Measurements from ENCODE around the gene PP2D1.
"Not testable (repeated sequence)": the region's sequence is repeated elsewhere in the genome, so short reads cannot be mapped to it uniquely, and the experiment has no call there.

PP2D1 gene

DNA sequence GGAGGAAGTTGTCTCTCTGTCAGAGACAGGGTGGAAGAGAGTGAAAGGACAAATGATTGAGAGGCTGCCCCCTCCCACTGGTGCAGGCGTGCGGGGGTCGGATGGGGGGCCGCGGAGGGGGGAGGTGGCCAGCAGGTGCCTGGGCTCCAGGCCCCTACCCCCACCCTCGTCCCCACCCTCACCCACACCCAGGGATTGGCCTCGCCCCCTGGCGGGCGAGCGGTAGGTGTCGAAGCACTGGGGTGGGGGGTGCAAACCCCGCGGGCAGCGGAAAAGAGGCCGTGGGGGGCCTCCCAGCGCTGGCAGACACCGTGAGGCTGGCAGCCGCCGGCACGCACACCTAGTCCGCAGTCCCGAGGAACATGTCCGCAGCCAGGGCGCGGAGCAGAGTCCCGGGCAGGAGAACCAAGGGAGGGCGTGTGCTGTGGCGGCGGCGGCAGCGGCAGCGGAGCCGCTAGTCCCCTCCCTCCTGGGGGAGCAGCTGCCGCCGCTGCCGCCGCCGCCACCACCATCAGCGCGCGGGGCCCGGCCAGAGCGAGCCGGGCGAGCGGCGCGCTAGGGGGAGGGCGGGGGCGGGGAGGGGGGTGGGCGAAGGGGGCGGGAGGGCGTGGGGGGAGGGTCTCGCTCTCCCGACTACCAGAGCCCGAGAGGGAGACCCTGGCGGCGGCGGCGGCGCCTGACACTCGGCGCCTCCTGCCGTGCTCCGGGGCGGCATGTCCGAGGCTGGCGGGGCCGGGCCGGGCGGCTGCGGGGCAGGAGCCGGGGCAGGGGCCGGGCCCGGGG lies 27.9 kb upstream of the PP2D1 start, which contains the start of gene KAT2B:
TSS of gene KAT2B (plus strand) at position 682 of the 783 bp plus-strand sequence. CDS start at position 714, 32 bp downstream.
- peak; percentile 61 for DNase-seq (ENCODE audit: low read depth)

DNA sequence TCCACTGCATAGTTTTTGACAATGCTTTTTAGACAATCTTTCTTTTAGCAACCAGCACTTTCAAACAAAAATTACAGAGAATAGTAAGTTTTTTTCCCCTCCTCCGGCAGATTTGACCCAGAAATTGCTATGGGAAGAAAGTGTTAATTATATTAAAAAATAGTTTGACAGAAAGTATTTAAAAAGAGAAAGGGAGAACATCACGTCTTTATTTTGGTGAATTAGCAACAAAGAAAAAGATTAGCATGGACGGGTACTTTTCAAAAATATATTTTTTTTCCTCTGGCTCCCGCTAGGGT lies 27.4 kb upstream of the PP2D1 start:
- no peak for DNase-seq (ENCODE audit: low read depth)

DNA sequence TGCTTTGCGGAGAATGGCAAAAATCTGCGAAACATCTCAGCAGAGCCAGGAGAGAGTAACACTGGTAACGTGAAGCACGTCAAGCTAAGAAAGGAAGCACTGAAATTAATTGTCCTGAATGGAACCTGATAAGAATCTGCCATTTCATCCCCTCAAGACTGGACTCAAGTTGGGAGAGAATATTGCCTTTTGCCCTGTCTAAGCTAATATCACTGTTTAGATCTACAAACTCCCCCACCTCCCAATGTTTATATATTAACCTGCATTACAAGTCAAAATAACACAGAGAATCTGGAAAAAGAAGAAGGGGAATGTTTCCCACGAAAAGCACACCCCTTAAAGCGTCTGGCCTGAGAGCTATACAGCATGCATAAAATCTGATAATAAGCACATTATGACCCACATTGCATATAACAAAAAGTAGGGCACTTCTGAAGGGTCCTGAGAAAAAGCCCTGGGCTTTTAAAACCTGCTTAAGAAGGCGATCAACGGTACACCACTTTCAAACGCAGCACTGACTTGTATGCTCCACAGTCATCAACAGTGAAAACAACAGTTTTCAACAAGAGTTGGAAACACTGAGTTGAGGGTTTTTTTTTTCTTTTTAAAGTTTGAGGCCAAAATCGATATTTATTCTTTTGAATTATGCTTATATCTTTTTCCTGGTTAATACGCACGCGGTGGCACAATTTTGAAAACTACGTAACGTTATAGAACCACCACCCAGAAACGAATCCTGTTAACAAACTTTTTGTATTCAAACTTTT lies 26.8 kb upstream of the PP2D1 start:
- DNase-seq (ENCODE audit: low read depth), result no peak

DNA sequence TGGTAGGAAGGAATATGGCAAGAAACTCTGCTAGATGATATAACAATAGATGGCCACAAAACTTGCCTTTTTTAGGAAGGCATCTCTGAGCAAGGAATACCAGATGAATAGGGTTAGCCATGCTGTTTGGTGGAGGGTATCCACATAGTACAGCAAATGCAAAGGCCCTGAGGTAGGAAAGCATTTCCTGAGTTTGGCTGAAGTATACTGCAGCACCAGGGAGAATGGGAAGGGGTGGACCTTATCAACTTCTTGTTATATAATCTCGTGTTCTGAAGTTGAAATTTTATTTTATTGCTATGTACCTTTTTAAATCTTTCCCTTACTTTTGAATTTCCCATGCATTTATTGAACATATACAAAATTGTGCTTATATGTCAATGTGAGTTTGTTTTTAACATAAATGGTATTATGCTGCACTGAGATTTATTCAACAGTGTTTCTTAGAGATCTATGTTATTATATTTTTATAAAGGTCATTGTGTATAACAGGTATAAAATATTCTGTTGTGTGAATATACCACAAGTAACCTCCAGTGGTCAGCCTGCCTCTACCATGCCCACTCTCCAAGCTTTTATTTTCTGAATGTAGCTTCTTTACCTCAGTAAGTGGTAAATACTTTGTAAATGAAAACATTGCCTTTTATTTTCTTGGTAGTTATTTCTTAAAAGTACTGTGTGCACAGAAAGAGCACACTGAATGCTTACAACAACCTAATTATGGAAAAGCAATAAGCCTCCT lies 25.4 kb upstream of the PP2D1 start:
- no peak for DNase-seq (ENCODE audit: low read depth)

DNA sequence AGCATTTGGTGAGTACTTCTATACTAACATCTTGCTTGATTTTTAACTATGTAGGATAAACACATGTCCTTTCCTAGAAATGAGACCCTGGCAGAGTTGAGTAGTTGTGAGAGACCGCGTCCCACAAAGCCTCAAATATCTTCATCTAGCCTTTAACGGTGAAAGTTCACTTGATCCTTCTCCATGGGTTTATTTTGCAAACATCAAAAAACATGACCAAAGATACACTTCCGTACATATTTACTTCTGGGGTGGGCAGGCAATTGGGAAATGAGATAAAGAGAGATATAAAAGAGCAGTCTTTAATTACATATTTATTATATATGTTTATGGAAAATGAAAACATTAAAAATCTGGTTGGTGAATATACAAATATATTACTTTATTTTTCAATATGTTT lies 23.0 kb upstream of the PP2D1 start:
- no peak for DNase-seq (ENCODE audit: low read depth)

DNA sequence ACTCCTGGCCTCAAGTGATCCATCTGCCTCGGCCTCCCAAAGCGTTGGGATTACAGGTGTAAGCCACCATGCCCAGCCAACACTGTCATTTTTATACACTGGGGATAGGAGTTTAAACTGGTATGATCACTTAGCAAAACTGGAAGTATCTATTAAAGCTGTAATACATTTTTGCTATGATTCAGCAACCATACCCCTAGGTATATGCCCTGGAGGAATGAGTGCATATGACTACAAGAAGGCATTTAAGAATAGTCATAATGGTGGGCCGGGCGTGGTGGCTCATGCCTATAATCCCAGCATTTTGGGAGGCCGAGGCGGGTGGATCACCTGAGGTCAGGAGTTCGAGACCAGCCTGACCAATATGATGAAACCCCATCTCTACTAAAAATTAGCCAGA lies 19.9 kb upstream of the PP2D1 start:
- not testable (repeated sequence) for DNase-seq (ENCODE audit: low read depth)

DNA sequence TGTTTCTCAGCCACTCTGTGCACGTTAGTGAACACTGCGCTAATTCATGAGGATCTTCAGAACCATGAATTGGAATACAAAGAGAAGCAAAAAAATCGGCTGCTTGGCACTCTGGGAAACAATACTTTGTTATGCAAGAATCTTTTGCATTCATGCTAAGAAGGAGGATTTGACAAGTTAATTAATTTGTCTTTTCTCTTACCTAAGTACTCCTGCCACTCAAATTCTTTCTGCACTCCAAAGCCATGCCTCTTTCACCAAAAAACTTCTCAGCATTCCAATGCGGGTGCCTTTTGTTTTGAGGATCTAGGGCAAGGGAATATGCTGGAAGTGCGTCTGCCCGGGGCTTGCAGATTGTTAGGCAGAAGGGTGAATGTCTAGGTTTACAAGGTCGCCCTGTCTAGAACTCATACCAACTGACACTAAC lies 16.9 kb upstream of the PP2D1 start:
- no peak for DNase-seq (ENCODE audit: low read depth)

DNA sequence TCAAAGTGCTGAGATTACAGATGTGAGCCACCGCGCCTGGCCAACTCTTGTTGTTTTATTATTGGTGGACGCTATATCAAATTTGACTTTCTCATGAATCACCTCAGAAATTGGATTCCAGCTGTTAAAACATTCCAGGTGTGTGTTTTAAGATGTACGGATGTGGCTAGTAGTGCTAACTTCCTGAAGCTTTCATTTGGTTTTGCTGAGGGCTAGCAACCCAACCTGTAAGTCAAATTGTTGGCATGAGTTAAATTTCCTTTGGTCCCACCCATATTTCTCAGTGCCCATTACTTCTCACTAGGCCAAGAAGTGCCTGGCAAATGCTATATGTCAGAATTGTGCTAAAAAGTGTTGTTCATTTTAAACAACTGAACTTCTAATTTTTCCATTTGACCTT lies 15.1 kb upstream of the PP2D1 start:
- DNase-seq (ENCODE audit: low read depth), result no peak

DNA sequence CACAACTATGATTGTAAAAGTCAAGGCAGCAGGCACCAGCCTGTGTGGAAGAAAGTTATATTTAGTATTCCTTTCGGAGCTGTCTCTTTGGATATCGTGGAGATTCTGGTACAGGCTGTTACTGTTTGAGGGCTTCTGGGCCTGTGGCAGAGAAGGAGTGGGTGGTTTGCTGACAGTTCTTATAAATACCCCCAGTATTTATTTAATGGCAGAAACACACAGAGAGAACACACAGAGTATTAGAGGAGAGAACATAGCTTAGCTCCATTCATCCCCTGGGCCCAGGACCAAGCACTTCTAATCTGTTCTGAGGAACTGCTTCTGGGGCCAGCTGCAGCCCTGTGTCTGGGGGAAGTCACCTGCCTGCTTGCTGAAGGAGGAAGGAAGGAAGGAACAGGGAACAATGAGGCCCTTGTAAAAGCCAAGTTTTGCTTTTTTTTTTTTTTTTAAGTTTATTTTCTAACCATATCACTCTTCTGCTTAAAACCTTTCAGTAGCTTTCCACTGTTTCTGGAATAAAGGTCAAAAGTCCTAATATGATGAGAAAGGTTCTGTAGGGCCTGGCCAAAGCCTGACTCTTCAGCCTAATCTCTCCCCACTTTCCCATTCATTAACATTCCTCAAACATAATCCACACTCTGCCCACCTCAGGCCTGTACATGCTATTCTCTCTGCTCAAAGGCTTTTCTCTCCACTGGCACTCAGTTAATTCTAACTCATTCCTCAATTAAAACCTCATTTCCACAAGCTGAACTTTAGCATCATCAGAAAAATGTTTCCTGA lies 11.8 kb upstream of the PP2D1 start:
- DNase-seq (ENCODE audit: low read depth), result no peak

DNA sequence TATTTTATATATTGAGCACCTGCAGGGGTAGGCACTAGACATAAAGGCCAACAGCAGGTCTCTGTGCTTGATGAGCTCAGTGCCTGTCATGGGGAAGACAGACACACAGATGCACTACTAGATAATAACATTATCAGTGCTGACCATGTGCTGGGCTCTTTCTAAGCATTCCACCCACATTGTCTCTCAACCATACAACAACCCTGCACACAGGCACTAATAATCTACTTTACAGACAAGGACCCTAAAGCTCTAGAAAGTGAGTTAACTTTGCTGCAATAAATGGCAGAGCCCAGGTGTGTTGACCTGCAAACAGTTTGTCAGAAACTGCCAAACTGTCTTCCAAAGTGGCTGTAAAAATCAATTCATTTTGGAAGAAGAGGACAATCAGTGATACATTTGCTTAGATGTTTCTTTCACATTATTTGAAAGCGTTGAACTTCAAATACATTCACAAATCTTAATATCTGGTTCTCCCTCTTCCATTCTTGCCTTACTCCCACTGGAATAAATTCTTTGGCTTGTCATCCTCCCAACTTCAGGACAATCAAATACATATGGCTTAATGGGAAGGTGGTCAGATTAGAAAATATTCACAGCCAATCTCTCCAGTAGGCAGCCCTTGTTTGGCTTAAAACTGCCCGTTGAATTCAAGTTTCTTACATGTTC lies 11.0 kb upstream of the PP2D1 start:
- DNase-seq (ENCODE audit: low read depth), result peak; percentile 63

DNA sequence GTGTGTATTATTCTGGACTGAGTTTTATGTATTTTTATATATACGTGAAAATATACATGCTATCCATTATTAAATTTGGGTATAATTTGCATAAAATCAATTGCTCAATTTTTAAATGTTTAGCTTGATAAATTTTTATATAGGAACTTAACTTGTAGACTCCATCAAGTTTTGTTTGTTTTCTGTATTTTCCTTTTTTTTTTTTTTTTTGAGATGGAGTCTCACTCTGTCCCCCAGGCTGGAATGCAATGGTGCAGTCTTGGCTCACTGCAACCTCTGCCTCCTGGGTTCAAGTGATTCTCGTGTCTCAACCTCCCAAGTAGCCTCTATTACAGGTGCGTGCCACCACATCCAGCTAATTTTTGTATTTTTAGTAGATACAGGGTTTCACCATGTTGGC lies 4.0 kb upstream of the PP2D1 start:
- DNase-seq (ENCODE audit: low read depth), result not testable (repeated sequence)

DNA sequence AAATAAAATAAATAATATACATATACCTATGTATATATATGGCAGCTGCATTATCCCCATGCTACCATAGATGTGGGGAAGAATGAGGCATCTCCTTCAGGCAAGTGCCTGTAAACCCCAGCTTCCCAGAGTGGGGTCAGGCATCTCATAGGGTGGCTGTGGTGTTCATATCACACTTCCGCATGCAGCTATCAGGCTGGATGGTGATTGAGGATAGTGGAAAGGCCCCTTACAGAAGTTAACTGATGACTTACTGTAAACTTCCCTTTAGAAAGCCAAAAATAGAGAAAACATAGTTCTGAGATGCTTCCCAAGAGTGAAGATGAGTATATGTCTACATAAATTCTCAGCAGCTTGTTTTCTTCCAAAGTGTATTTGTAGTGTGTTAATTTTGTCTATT lies 3.5 kb upstream of the PP2D1 start:
- peak; percentile 80 for DNase-seq (ENCODE audit: low read depth)

DNA sequence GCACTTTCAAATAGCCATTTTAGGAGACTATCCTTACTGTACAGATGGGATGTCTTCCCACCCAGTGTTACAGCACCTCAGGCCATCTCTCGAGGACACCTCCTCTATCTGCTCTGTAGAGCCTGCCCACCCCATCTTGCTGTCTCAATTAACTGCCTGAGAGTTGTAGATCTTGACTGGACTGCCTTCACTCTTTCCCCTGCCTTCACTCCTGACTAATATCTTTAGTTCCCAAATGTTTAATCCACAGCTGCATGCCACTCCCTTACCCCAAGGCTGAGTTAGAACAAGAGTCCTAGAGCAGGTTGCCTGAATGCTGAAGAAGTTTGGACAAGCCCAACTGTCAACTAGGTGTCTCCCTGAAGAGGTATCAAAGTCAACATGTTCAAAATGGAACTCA lies 1.3 kb upstream of the PP2D1 start:
- no peak for DNase-seq (ENCODE audit: low read depth)

DNA sequence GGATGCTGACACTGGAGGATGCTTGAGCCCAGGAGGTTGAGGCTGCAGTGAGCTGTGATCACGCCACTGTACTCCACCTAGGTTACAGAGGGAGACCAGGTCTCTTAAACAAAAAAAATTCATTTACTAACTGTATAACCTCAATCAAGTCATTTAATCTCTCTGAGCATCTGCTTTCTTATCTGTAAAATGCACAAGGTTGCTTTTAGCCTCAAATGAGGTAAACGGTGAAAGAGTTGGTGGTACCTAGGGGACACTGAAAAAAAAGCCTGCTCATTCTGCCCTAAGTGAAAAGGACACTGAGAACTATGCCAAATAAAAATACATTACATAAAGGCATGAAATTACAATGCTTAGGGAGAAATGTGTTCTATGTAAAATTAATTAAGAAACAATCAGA lies 3.4 kb downstream of the PP2D1 start:
- DNase-seq (ENCODE audit: low read depth), result no peak

DNA sequence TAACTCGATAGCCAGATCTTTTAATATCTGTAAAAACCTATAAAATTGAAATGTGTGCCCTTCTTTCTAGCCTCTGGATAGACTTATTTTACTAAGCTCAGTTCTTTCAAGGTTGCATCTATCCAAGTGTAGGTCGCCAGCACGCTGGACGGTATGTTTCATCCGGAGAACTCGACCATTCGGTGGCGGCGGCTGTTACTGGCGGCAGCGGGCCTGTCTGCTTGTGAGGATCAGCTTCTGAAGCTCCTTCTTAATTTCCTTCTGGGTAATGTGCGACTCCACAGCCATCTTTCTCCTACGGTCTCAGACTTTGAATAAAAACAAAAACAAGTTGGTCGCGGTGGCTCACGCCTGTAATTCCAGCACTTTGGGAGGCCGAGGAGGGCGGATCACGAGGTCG lies 4.1 kb downstream of the PP2D1 start:
- no peak for DNase-seq (ENCODE audit: low read depth)

DNA sequence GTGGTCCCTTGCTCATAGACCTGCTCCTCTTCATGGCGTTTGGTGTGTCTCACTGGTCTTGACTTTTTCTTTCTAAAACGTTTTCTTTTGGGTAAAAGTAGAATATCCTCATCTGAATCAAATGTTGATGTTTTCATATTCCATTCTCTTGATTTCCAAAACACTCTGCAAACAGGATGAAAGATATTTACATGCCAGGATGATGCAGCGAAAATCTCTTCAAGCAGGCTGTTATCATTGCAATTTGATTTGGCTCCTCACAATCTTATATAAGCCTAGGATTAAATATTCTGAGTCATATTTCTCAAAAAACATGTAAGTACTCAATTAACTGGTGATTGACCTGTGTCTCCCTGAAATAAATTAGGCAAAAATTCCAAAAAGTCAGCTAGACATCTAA lies 10.1 kb downstream of the PP2D1 start:
- no peak for DNase-seq (ENCODE audit: low read depth)

DNA sequence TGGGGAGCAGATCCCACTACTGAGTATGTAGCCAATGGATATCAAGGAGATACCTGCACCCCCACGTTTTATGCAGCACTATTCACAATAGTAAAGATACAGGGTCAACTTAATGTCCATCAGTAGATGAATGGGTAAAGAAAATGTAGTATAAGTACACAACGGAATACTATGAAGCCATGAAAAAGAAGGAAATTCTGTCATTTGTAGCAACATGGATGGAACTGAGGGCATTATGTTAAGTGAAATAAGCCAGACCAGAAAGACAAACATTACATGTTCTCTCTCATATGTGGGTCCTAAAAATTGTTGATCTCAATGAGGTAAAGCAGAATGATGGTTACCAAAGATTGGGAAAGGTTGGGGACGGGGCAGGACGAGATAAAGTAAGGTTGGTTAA lies 14.6 kb downstream of the PP2D1 start:
- no peak for DNase-seq (ENCODE audit: low read depth)

DNA sequence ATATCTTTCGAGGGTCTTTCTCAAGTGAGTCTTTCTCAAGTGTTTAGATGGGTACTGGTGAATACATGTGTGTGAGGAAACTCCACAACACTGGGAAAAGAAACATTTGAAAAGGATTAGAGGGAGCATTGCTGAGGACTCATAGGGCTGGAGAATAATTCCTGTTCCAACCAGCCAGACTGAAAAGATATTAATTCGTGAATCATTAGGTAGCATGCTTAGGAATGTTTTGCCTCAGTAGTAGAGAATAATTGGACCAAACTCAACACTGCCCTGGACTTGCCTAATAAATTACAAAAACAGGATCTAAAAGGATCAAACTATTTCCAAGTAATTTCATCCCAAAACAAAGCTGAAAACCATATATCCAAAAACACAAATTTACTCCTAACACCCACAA lies 17.3 kb downstream of the PP2D1 start:
- DNase-seq (ENCODE audit: low read depth), result no peak

DNA sequence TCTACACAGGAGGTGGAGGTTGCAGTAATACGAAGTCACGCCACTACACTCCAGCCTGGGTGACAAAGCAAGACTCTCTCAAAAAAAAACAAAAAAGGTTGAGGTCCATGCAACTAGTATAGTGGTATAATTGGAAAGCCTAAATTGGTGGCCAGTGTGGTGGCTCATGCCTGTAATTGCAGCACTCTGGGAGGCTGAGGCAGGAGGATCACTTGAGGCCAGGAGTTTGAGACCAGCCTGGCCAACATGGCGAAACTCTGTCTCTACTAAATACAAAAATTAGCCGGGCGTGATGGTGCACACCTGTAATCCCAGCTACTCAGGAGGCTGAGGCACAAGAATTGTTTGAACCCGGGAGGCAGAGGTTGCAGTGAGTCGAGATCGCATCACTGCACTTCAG lies 23.2 kb downstream of the PP2D1 start:
- DNase-seq (ENCODE audit: low read depth), result not testable (repeated sequence)

DNA sequence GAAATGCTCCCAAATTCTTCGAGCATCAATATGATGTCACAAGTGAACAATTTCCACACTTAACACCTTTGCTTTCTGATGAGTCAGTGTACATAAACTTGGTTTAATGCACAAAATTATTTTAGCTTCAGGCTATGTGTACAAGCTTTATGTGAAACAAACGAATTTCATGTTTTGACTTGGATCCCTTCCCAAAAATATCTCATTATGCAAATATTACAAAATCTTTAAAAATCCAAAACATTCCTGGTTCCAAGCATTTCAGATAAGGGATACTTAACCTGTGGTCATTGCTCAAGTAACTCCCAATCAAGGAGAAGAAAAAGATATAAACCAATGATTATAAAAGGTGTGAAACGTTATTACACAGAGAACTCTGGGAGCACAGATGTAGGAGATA lies 40.0 kb downstream of the PP2D1 start:
- DNase-seq (ENCODE audit: low read depth), result no peak

DNA sequence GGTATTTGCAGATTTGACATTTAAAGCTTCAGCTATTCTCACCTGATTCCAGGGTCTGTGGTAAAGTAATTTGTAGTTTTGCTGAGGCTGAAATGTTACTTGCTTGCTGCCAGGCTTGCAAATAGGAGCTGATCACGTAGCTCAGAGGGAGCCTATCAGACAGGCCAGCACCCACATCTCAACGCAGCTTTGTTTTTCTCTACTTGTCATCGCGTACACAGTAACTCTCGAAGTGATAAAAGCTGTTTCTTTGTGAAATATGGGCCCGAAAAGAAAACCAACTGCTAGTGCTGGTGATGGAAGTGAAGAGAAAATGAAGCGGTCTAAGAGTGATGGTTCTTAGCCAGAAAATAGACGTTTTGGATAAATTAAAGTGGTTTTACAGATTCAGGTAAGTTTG lies 41.7 kb downstream of the PP2D1 start:
- DNase-seq (ENCODE audit: low read depth), result no peak

DNA sequence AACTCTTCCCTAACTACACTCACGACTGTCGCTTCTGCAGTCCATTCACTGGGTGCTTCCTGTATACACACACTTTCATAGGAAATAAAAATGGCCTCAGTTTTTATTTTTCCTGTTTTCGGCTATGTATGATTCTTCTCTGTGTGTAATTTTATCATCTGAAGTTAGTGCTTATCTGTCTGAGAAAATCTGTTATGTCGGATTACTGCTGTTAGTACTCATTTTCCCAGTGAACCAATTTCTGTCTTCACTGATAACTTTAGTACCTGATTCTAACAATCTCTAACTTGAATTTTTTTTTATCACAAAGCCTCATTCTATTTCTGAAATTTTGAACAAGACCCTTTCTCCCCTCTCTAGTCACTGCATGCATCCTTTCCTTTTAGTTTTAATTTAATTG lies 44.3 kb downstream of the PP2D1 start:
- no peak for DNase-seq (ENCODE audit: low read depth)
